K562 (cell line): Measurements from ENCODE around the gene RYR3. TPM values are rescaled to one million over a fixed set of nuclear protein-coding genes. Genes with fewer than 3 reads are reported as not detected.

Source experiments
- ATAC-seq: fragments of 200-7000 bp; cut with Tn5 transposase; 3 replicates; pipeline ENCODE4 v1.9.1; 2020; ENCODE audit warnings: moderate library complexity
- BruUV-seq: library from RNA; stranded (reverse); fragments of 400-500 nt; replicated peaks from 2 replicates; lab custom pipeline; 2021; lab: Mats Ljungman, UMichigan
- CTCF ChIA-PET: fragments of 300-600 bp; formaldehyde crosslinking; extraction: SDS; loops from one replicate; lab custom pipeline; 2021; ENCODE audit warnings: low intra/inter-chr PET ratio; lab: Yijun Ruan, JAX
- POLR2A ChIA-PET: fragments of 300-600, 350-650 bp; sonication (Branson Sonifier 250); formaldehyde crosslinking; extraction: SDS; loops from one replicate; lab custom pipeline; 2021; ENCODE audit warnings: antibody characterized with exemption, inconsistent platforms; lab: Yijun Ruan, JAX
- DNase-seq, 4 experiments: peaks; one replicate each; pipeline versions ENCODE4 v3.0.0 to v3.0.0-alpha.2; 2011 to 2018; ENCODE audit warnings: low spot score in 3 of 4, mixed read lengths in 3 of 4; ENCODE audit errors: extremely low read depth in 1 of 4
- FAIRE-seq: peaks from 2 replicates; lab custom pipeline; 2011; peaks lifted over from hg19 to GRCh38; lab: Jason Lieb, UNC
- H2AFZ ChIP-seq: 2 replicates; pipeline ENCODE4 v1.6.0; 2011; ENCODE audit warnings: low read depth, low read length, control low read depth, inconsistent platforms
- H3K27ac ChIP-seq: fragments of 200-600 bp; 3 replicates; pipeline ENCODE4 v1.8.0; 2011; ENCODE audit warnings: low read depth, mild to moderate bottlenecking, control low read depth, inconsistent platforms, low read length, moderate library complexity, mixed read lengths; ENCODE audit errors: extremely low read depth
- H3K27me3 ChIP-seq, 2 experiments: fragments of 300-600 bp in 1 of 2; 2 replicates in 1 of 2; 3 replicates in 1 of 2; pipeline versions ENCODE4 v1.6.0 to v1.8.0; 2011; ENCODE audit warnings: inconsistent platforms in 2 of 2, low read length in 2 of 2, mild to moderate bottlenecking in 1 of 2, mixed read lengths in 1 of 2, moderate library complexity in 1 of 2; ENCODE audit not compliant: control insufficient read depth in 2 of 2, insufficient read depth in 2 of 2
- H3K36me3 ChIP-seq: fragments of 300-600 bp; 3 replicates; pipeline ENCODE4 v1.8.0; 2011; ENCODE audit warnings: mild to moderate bottlenecking, low read length, inconsistent platforms; ENCODE audit not compliant: control insufficient read depth, insufficient read depth
- H3K4me1 ChIP-seq, 2 experiments: fragments of 200-600 bp in 1 of 2; replicated peaks in 1 of 2; 2 replicates in 1 of 2; 3 replicates in 1 of 2; pipeline versions ENCODE4 v1.5.1 to v1.8.0; 2011; ENCODE audit warnings: inconsistent platforms in 2 of 2, low read length in 2 of 2, mild to moderate bottlenecking in 1 of 2, mixed read lengths in 1 of 2, moderate library complexity in 1 of 2; ENCODE audit not compliant: control insufficient read depth in 2 of 2, insufficient read depth in 2 of 2
- H3K4me2 ChIP-seq: 2 replicates; pipeline ENCODE4 v1.6.1; 2011; ENCODE audit warnings: low read length, control low read depth, inconsistent platforms, mixed read lengths; ENCODE audit not compliant: insufficient read depth
- H3K4me3 ChIP-seq: fragments of 200-600 bp; sonication (generic), shearing (Covaris generic); 2 replicates; pipeline ENCODE4 v1.5.1; 2016; ENCODE audit warnings: control low read depth, inconsistent platforms
- H3K79me2 ChIP-seq: fragments of 200-600 bp; 3 replicates; pipeline ENCODE4 v1.8.0; 2011; ENCODE audit warnings: low read length, inconsistent platforms; ENCODE audit not compliant: control insufficient read depth, insufficient read depth
- H3K9ac ChIP-seq, 2 experiments: 2 replicates each; pipeline versions ENCODE4 v1.6.0 to v1.6.1; 2011; ENCODE audit warnings: low read depth in 2 of 2, low read length in 2 of 2, control low read depth in 1 of 2, inconsistent platforms in 1 of 2, mild to moderate bottlenecking in 1 of 2, mixed read lengths in 1 of 2; ENCODE audit not compliant: insufficient read depth in 1 of 2
- H3K9me1 ChIP-seq: one replicate; pipeline ENCODE4 v1.6.0; 2011; ENCODE audit warnings: inconsistent platforms, mild to moderate bottlenecking, low read length, moderate library complexity; ENCODE audit not compliant: control insufficient read depth, insufficient read depth
- H3K9me3 ChIP-seq: replicated peaks from 2 replicates; pipeline ENCODE4 v1.5.1; 2011; ENCODE audit warnings: low read depth, low read length, inconsistent platforms; ENCODE audit not compliant: control insufficient read depth, insufficient read depth
- H4K20me1 ChIP-seq: replicated peaks from 2 replicates; pipeline ENCODE4 v1.6.1; 2011; ENCODE audit warnings: low read length, inconsistent platforms, mixed read lengths; ENCODE audit not compliant: control insufficient read depth, insufficient read depth
- ATF3 ChIP-seq, 2 experiments: fragments of 450-650 bp in 1 of 2; sonication (generic) in 1 of 2; formaldehyde crosslinking in 1 of 2; IDR thresholded peaks in 1 of 2; conservative IDR thresholded peaks in 1 of 2; 2 replicates each; pipeline versions ENCODE4 v1.6.1 to v1.8.1; 2016 to 2023; ENCODE audit warnings: mild to moderate bottlenecking in 2 of 2, moderate library complexity in 2 of 2, inconsistent platforms in 1 of 2, missing genetic modification reagents in 1 of 2
- FOSL1 ChIP-seq: fragments of 200-800 bp; sonication (Bioruptor generic); conservative IDR thresholded peaks from 2 replicates; pipeline ENCODE4 v1.6.1; 2016; ENCODE audit warnings: missing genetic modification characterization, missing compliant biosample characterization
- HCFC1 ChIP-seq: IDR thresholded peaks from 2 replicates; pipeline ENCODE4 v1.6.1; 2012; ENCODE audit warnings: low read depth, low read length, improper control_type of control experiment
- JUND ChIP-seq, 2 experiments: IDR thresholded peaks; 2 replicates in 1 of 2; 3 replicates in 1 of 2; pipeline ENCODE4 v1.6.1; 2011; ENCODE audit warnings: borderline replicate concordance in 2 of 2, low read depth in 2 of 2, low read length in 2 of 2, improper control_type of control experiment in 1 of 2, missing biosample characterization in 1 of 2, missing genetic modification characterization in 1 of 2, missing genetic modification reagents in 1 of 2
- SIN3B ChIP-seq: fragments of 450-650 bp; IDR thresholded peaks from 2 replicates; pipeline ENCODE4 v1.6.1; 2017; ENCODE audit warnings: low read depth, mild to moderate bottlenecking, moderate library complexity
- TAF7 ChIP-seq: fragments of 450-650 bp; IDR thresholded peaks from 2 replicates; pipeline ENCODE4 v1.6.1; 2016; ENCODE audit warnings: missing genetic modification characterization, missing compliant biosample characterization
- ZNF134 ChIP-seq: fragments of 250-450 bp; sonication (Bioruptor Pico); conservative IDR thresholded peaks from 2 replicates; pipeline ENCODE4 v1.4.0; 2020
- ZNF639 ChIP-seq, 2 experiments: fragments of 200-800 bp in 1 of 2; sonication (Bioruptor generic) in 1 of 2; sonication (generic) in 1 of 2; formaldehyde crosslinking in 1 of 2; IDR thresholded peaks in 1 of 2; conservative IDR thresholded peaks in 1 of 2; 2 replicates each; pipeline versions ENCODE4 v1.5.0 to v1.6.1; 2016 to 2020; ENCODE audit warnings: missing compliant biosample characterization in 1 of 2, missing genetic modification characterization in 1 of 2, missing genetic modification reagents in 1 of 2
- WGBS: fragments of 100-300 bp; shearing (Covaris generic); methylation state at CpG from one replicate; pipeline ENCODE4 v1.1.6; 2016; ENCODE audit warnings: low coverage, mixed read lengths; ENCODE audit not compliant: insufficient coverage; ENCODE audit errors: missing lambda C conversion rate; 5-methylcytosine and 5-hydroxymethylcytosine counted together
- in situ Hi-C: fragments of 300-500 bp; cut with MboI; formaldehyde crosslinking; loops from 4 replicates; pipeline ENCODE4 v1.15.0; 2018; ENCODE audit warnings: inconsistent platforms, mixed read lengths
- intact Hi-C: fragments of 100-400 bp; cut with micrococcal nuclease; formaldehyde crosslinking; loops from 2 replicates; pipeline ENCODE4 v1.14.2; 2022
- polyA plus RNA-seq, 8 experiments: library from polyadenylated mRNA; depleted of rRNA in 4 of 8; stranded (reverse) in 5 of 8; unstranded in 3 of 8; fragments of >200 nt; fragmentation: Nextera tagmentation in 2 of 8; fragmentation: Illumina TruSeq in 1 of 8; extraction: Ambion mirVana in 2 of 8; extraction: Trizol in 1 of 8; gene quantifications; 2 replicates each; pipeline versions ENCODE4 v1.2.1 to v1.2.3, GENCODE V29; 2011 to 2014; ENCODE audit warnings: inconsistent platforms in 1 of 8, missing spikeins in 1 of 8
- total RNA-seq, 7 experiments: library from RNA; depleted of rRNA in 6 of 7; stranded (reverse); fragments of >200 nt in 6 of 7; fragmentation: Illumina TruSeq in 2 of 7; extraction: Trizol in 2 of 7; gene quantifications; 2 replicates each; pipeline versions ENCODE4 v1.2.1 to v1.2.3, GENCODE V29; 2011 to 2021; ENCODE audit warnings: low replicate concordance in 1 of 7

RYR3 gene
- total and polyA plus RNA-seq, 9 of the 15 experiments (the other 6 are each of a cell fraction or from before 2014, with no cell fraction given) = 0.04 TPM; not detected in 8

GRCh38 chr15:33377204-33377603, 66.4 kb downstream of the RYR3 start:
- no peak overlapping the region for H3K4me3 ChIP-seq
- WGBS = 0% methylated on average over 4 of the region's 4 CpGs
- no peak overlapping the region for H3K27ac ChIP-seq
- TF ChIP-seq ATF3 (IDR thresholded peaks at IDR 0.05) = 0 out of 2 replicates have a peak, but pooled peaks have one; percentile 34
- TF ChIP-seq ATF3 (CRISPR knock-in tag; conservative IDR thresholded peaks at IDR 0.05) = no peak
- TF ChIP-seq JUND (IDR thresholded peaks at IDR 0.05; ENCODE audit: borderline replicate concordance, low read depth, low read length) = peak; percentile 70; the same call in 1 of the 2 replicates
- TF ChIP-seq JUND (tag; IDR thresholded peaks at IDR 0.05; ENCODE audit: borderline replicate concordance, low read depth, low read length) = peak; percentile 55; the same call in 1 of the 3 replicates
- TF ChIP-seq HCFC1 = peak; percentile 49; the same call in 1 of the 2 replicates
- peak; percentile 41; the same call in 1 of the 2 replicates for TF ChIP-seq FOSL1 (tag)
- no peak for TF ChIP-seq ZNF639 (CRISPR knock-in tag; conservative IDR thresholded peaks at IDR 0.05 in 1 of 2, IDR thresholded peaks at IDR 0.05 in 1 of 2)
- TF ChIP-seq TAF7 (tag) = no peak
- TF ChIP-seq SIN3B = no peak
- TF ChIP-seq ZNF134 (CRISPR knock-in tag) = no peak
- in situ Hi-C loops (no loop called here), intact Hi-C loops (no loop called here)
- DNase-seq = no peak
- peaks cover 0 to 4% of the 10 kb centered on the region in 2 experiments; a peak in 3 of 5 replicates for H3K27me3 ChIP-seq
- no peak overlapping the region for H3K4me2 ChIP-seq
- BruUV-seq = no TSS peak
- H3K9me1 ChIP-seq = no peaks in the 10 kb centered on the region
- H3K9ac ChIP-seq = no peak overlapping the region
- H3K9me3 ChIP-seq = no peaks in the 10 kb centered on the region
- H3K4me1 ChIP-seq = no peaks in the 10 kb centered on the region
- no peak for ATAC-seq
- POLR2A ChIA-PET = no interaction called here
- H2AFZ ChIP-seq = no peak overlapping the region
- no peaks in the 10 kb centered on the region for H4K20me1 ChIP-seq
- no peak for FAIRE-seq
- no peaks in the 10 kb centered on the region for H3K36me3 ChIP-seq
- H3K79me2 ChIP-seq = no peaks in the 10 kb centered on the region
- CTCF ChIA-PET = no interaction called here
